K562 (cell line): ENCODE results near the gene PMPCA. TPM values are rescaled to one million over a fixed set of nuclear protein-coding genes. Genes with fewer than 3 reads are reported as not detected.
A peak's percentile ranks its signal among the peaks of the same experiment; 100 is the strongest.

Experiments used
- MYC ChIP-seq, 2 experiments: fragments of 250-450 bp in 1 of 2; sonication (Bioruptor Pico) in 1 of 2; IDR thresholded peaks; 2 replicates each; pipeline versions ENCODE4 v1.5.1 to v1.6.1; 2012 to 2021; ENCODE audit warnings: low read depth in 2 of 2, borderline replicate concordance in 1 of 2, improper control_type of control experiment in 1 of 2, low read length in 1 of 2, mild to moderate bottlenecking in 1 of 2, moderate library complexity in 1 of 2
- PTBP1 ChIP-seq: fragments of 200-400 bp; formaldehyde crosslinking; IDR thresholded peaks from 2 replicates; pipeline ENCODE4 v1.6.1; 2017; ENCODE audit warnings: low read depth, low read length
- PTRF ChIP-seq: fragments of 450-650 bp; IDR thresholded peaks from 2 replicates; pipeline ENCODE4 v1.6.1; 2016; ENCODE audit warnings: mild to moderate bottlenecking, missing genetic modification characterization, missing compliant biosample characterization
- RERE ChIP-seq: sonication (generic); formaldehyde crosslinking; IDR thresholded peaks from 2 replicates; pipeline ENCODE4 v1.8.0; 2023; ENCODE audit warnings: missing genetic modification reagents, mild to moderate bottlenecking, borderline replicate concordance
- RHOXF2B ChIP-seq: fragments of 250-450 bp; sonication (Bioruptor Pico); conservative IDR thresholded peaks from 2 replicates; pipeline ENCODE4 v1.5.1; 2021
- ZBTB40 ChIP-seq, 2 experiments: fragments of 450-650 bp in 1 of 2; sonication (generic) in 1 of 2; formaldehyde crosslinking in 1 of 2; IDR thresholded peaks; 2 replicates each; pipeline versions ENCODE4 v1.7.1 to v1.9.0; 2016 to 2022; ENCODE audit warnings: inconsistent platforms in 1 of 2, mild to moderate bottlenecking in 1 of 2, missing genetic modification reagents in 1 of 2
- ZNF740 ChIP-seq, 3 experiments: fragments of 200-800 bp in 1 of 3; sonication (Bioruptor generic) in 1 of 3; sonication (generic) in 1 of 3; formaldehyde crosslinking in 1 of 3; IDR thresholded peaks; 2 replicates each; pipeline versions ENCODE4 v1.6.1 to v1.8.0; 2016 to 2022; ENCODE audit warnings: mild to moderate bottlenecking in 2 of 3, missing compliant biosample characterization in 2 of 3, missing genetic modification characterization in 2 of 3, missing genetic modification reagents in 1 of 3
- ZNF77 ChIP-seq: fragments of 250-450 bp; sonication (Bioruptor Pico); IDR thresholded peaks from 2 replicates; pipeline ENCODE4 v1.5.0; 2020
- ZNF79 ChIP-seq: fragments of 250-450 bp; sonication (Bioruptor Pico); IDR thresholded peaks from 2 replicates; pipeline ENCODE4 v1.4.0; 2020; ENCODE audit warnings: low read depth, mild to moderate bottlenecking, moderate library complexity
- polyA plus RNA-seq, 8 experiments: library from polyadenylated mRNA; depleted of rRNA in 4 of 8; stranded (reverse) in 5 of 8; unstranded in 3 of 8; fragments of >200 nt; fragmentation: Nextera tagmentation in 2 of 8; fragmentation: Illumina TruSeq in 1 of 8; extraction: Ambion mirVana in 2 of 8; extraction: Trizol in 1 of 8; gene quantifications; 2 replicates each; pipeline versions ENCODE4 v1.2.1 to v1.2.3, GENCODE V29; 2011 to 2014; ENCODE audit warnings: inconsistent platforms in 1 of 8, missing spikeins in 1 of 8
- total RNA-seq, 7 experiments: library from RNA; depleted of rRNA in 6 of 7; stranded (reverse); fragments of >200 nt in 6 of 7; fragmentation: Illumina TruSeq in 2 of 7; extraction: Trizol in 2 of 7; gene quantifications; 2 replicates each; pipeline versions ENCODE4 v1.2.1 to v1.2.3, GENCODE V29; 2011 to 2021; ENCODE audit warnings: low replicate concordance in 1 of 7

The PMPCA gene
- total and polyA plus RNA-seq, 9 of the 15 experiments (the other 6 are each of a cell fraction or from before 2014, with no cell fraction given): 23.9 to 143 (median 86.6) TPM

GRCh38 chr9:136372561-136373299 is 37.7 kb upstream of the PMPCA start (continued):
- no peak for TF ChIP-seq RERE (CRISPR knock-in tag)
- no peak for TF ChIP-seq ZNF77 (CRISPR knock-in tag)
- peak; percentile 94 for TF ChIP-seq MYC (IDR thresholded peaks at IDR 0.05; ENCODE audit: low read depth, low read length)
- TF ChIP-seq MYC (CRISPR knock-in tag; IDR thresholded peaks at IDR 0.05; ENCODE audit: borderline replicate concordance, low read depth): peak; percentile 74; the same call in 1 of the 2 replicates
- peak; percentile 77; the same call in 1 of the 2 replicates for TF ChIP-seq ZNF740 (CRISPR knock-in tag; IDR thresholded peaks at IDR 0.05)
- TF ChIP-seq ZNF740 (tag; IDR thresholded peaks at IDR 0.05): no peak; a peak in 1 of 4 replicates
- TF ChIP-seq RHOXF2B: no peak
- 0 out of 2 replicates have a peak, but pooled peaks have one; percentile 29 for TF ChIP-seq PTBP1
- TF ChIP-seq ZBTB40 (IDR thresholded peaks at IDR 0.05): no peak
- TF ChIP-seq ZBTB40 (CRISPR knock-in tag; IDR thresholded peaks at IDR 0.05): no peak
- no peak for TF ChIP-seq ZNF79 (CRISPR knock-in tag)
- no peak for TF ChIP-seq PTRF (tag)
